SW480 (cell line): ENCODE results near the gene ACOXL.

Experiments used
- DNase-seq: peaks from one replicate; pipeline ENCODE4 v3.0.0-alpha.2; 2016; ENCODE audit warnings: low spot score

Gene ACOXL

GRCh38 chr2:111139637-111140317, 407.4 kb downstream of the ACOXL start:
- DNase-seq = no peak

DNA sequence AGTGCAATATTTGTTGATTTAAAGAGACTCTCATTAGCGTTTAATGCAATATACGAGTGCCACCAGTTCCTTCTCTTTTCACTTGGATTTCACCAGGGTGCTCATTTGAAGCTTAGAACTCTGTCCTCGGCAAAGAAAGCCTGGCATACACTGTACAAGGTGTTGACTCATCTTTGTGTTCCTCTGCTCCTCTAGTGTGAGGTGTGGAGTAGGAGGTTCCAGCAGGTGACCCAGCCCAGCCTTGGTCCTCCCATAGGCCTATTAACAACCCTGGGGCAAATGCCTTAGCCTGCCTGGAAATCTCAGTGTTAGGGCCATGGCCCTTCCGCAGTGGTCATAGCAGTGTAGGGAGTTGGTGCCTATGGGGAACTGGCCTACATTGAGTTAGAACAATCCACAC, 408.4 kb downstream of the ACOXL start:
- no peak for DNase-seq

DNA sequence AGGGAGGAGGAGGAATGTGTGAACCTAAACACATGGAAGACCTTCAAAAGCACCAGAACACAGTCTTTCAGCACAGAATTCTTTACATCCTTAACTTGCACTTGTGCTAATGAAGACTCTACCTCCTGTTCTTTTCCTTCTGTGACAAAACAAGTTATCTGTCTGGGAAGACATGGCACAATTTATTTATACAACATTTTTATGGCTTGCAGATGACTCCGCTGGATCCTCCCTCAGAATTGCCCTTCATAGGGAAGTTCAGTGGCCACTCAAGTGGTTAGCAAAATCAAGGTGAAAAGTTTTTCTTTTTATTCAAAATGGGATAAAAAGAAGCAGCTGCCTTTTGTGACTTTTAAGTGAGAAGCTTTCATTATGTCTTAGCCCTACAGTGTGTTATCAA, 409.7 kb downstream of the ACOXL start:
- no peak for DNase-seq

DNA sequence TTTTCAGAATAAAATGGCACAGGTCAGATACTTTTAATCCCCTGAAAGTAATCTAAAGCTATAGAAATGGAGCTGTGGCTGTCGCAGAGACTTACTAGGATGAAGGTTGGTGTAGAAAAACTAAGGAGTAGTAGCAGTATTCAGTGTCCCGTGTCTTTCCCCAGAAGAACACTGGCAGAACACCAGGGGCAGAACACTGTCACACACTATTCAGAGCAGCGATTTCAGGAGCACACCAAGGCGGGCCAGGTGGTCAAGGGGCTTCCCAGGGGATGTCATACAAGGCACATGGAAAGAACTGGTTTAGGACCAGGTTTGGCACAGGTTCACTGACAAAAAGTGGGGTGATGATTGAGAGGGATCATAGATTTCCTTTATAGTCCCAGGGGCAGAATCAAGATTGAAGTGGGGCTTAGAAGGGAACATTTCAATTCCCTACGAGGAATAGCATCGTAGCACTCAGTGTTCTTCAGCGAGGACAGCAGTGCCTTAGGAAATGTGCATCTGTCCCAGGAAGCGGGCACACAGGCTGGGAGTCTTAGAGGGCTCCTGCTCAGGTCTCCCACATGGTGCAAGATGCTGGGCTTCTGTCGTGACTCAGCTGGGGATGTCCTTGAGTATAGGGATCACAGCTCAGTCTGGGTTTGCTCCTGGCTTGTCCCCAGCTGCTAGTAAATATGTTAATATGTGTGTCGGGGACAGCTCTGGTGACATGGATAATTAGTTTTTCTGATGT, 410.9 kb downstream of the ACOXL start:
- no peak for DNase-seq

DNA sequence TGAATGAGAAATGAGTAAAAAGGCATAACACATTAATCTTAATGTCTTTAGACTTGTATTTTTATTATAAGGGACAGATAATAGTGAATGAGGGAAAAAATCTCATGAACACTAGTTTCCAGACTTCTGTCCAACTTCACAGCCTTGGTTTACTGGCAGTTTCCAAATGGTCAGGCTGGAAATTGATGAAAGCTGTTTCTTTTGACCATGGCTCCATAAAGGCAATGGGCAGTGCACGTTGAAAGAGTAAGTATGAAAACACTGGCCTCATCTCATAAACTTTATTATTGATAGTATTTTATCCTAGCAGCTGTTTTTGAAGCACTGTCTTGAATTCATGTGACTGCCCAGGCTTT, 411.4 kb downstream of the ACOXL start:
- no peak for DNase-seq

- DNase-seq = no peak
Measured at GRCh38 chr2:111145103-111145760, 412.9 kb downstream of the ACOXL start.

- DNase-seq = no peak
Measured at GRCh38 chr2:111145951-111146350, 413.6 kb downstream of the ACOXL start.

DNA sequence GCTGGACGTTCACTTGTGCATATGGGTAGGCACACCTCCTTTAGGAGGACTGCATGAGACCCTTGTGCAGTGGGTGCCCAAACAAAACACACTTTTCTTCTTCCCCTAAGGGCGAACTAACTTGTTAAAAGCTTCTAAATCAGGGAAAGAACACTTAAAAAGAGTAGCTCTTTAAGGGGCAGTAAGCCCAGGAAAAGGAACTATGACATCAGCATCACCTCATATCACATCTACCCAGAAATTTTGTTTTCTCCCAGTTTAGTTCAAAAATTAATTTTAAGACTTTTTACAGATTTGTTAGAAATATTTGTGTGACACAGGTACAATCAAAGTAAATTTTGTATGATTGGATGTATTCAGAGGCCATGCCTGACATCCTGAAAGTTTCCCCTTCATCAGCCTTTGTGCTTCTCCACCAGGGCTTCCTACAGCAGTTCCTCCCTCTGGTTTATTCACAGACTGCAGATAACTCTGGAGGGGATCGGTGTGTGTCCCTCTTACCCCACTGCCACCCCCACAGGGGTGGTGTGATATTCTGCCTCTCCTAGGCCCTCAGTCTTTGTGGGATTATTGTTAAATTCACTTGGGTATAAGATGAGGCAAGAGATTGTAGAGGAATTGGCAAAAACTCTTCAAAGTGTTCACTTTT, 416.0 kb downstream of the ACOXL start:
- no peak for DNase-seq

- no peak for DNase-seq
Measured at GRCh38 chr2:111148925-111149324, 416.6 kb downstream of the ACOXL start.

DNA sequence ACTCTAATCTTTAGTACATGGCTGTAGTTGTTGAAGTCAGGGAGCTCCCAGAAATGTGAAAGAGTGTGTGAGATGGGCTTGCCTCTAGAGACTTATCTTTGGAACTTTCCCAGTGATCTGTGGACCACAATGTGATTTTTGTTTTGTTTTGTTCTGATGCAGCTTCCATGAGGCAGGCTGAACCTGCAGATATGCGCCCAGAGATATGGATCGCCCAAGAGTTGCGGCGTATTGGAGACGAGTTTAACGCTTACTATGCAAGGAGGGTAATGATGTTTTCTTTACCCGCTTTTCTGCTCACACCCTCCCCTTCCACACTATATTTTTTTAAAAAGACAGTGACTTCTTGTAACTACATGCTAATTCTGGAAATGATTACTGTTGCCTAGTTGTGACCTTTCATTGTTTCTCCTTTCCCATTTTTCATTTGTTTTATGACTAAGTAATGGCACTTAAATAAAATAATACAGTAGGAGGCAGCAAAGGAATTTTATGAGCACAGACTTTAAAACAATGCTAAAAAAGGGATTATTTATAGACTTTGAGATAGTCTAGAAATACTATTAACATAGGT, 417.6 kb downstream of the ACOXL start:
- DNase-seq = no peak

- DNase-seq = no peak
Measured at GRCh38 chr2:111154758-111155157, 422.4 kb downstream of the ACOXL start.

DNA sequence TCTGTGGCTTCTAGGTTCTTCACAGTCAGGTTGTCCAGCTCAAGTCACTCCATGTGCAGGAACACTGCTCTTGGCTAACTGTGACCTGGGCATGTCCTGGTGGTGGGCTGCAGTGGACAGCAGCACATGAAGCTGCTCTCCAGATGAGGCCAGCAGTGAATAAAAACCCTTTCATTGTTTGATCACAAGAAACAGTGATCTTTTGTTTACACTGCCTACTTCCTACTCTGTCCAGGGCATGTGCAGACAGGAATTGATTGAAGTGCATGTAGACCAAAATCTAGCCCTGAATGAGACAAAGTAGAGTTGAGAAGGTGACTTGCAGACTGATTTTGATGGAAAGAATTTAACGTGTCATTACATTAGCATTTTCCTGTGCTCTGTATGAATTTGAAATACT, 423.2 kb downstream of the ACOXL start:
- DNase-seq = peak; percentile 33

DNA sequence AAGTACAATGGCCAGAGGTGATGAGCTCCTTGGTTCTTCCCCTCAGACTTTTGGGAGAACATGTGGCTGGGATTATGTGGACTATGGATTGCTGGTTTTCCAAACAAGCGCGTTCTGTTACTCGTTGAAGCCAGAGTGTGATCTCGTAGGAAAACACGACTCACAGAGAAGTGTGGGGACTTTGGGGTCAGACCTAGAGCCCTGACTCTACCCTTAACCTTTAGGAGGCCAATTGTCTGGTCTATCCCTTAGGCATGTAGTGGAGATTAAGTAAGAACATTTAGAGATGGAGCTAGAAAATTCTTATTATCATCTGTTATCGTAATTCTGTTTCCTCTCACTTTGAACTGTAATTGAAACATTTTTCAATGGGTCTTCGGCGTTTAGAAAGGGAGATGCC, 424.2 kb downstream of the ACOXL start:
- no peak for DNase-seq

- no peak for DNase-seq
Measured at GRCh38 chr2:111157071-111157661, 424.8 kb downstream of the ACOXL start.

DNA sequence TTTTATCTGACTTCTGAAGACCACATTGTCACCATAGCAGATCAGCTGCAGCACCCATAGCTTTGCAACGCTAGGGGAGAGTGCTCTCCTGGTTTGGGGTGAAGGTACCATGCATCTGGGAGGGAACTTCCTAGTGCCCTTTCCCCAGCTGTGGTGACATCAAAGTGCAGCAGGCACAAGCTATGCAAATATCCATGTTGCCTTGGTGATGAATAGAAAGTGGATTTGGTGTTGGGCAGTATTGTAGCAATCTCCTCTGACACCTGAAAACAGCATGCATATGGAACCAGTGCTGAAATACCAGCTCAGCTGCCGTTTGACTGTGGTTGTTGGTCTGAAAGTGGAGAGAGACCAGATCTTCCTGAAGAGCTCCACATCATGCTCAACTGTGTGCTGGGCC, 425.4 kb downstream of the ACOXL start:
- no peak for DNase-seq

DNA sequence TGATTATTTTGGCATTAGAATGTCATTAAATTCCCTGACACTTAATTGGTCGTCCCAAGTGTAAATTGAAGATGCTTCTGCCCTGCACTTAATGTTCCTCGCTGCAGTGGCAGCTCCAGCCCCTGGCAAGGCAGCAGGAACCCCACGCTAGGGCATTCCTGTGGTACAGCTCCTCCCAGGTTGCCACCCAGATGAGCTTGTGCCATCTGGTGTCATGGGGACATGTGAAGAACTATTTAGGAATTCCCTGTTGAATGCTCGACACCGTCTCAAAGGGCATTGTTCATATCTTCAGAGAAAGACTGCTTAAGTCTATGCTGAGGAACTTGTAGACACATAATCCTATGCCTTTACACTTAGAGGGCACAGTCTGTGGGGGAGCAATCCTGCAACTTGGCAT, 427.3 kb downstream of the ACOXL start:
- DNase-seq = no peak

DNA sequence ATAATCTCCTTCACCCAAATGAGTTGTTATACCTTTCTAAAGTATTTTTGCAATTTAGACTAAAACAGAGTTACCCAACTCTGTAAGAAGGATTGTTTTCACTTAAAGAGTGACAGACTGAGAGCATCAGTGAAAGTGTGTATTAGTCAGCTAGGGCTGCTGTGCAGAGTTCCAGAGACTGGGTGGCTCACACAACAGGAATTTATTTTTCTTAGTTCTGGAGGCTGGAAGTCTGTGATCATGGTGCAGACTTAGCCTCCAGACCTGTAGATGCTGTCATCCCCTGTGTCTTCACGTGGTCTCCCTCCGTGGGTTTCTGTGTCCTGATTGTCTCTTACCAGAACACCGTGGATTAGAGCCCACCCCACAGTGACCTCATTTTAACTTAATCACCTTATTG, 428.4 kb downstream of the ACOXL start:
- DNase-seq = no peak

DNA sequence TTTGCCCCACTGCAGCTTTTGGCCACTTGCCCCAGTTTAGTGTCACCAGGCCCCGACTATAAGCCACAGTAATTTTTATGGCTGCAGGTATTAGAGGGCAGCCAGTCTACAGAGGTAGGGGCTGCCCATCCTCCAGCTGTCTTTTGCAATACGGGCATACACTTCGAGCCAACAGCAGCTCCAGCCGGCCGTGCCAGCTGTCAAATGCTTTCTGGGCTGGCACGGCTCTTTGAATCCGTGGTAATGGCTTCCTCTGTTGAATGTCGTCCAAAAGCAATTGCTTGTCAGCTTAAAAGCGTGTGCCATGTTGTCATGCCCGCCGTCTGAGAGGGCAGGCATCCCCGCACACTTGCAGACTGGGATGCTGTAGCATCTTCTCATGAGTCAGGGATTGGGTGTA, 429.6 kb downstream of the ACOXL start:
- no peak for DNase-seq

GRCh38 chr2:111162718-111163331, 430.5 kb downstream of the ACOXL start:
- no peak for DNase-seq

DNA sequence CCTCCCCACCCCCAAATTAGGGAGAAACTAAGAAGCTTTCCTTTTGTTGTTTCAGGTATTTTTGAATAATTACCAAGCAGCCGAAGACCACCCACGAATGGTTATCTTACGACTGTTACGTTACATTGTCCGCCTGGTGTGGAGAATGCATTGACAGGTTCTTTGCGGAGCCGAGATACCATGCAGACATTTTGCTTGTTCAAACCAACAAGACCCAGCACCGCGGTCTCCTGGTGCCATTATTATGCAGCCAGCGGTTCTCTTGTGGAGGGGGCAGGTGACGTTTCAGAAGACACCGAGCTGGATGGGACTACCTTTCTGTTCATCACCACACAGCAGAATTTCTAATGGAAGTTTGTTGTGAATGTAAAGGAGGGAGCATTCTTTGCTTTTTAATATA, 431.7 kb downstream of the ACOXL start:
- DNase-seq = no peak

- DNase-seq = no peak
Measured at GRCh38 chr2:111165084-111165483, 432.7 kb downstream of the ACOXL start.

DNA sequence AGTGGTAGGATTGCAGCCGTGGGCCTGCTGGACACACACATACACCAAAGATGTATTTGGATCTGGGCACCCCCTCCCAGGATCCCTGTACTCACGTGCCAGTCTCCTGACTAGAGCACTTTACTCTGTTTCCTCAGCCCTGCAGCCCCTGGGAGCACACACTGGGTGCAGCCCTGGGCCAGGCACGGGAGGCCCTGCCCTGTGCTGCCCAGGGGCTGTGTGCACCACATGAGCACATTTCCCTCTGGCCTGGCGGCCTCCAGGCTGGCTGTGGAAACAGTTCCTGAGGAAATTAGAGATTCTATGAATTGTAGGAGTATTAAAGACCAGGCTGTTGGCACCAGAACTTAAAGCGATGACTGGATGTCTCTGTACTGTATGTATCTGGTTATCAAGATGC, 433.7 kb downstream of the ACOXL start:
- DNase-seq = no peak
